ENCODE data around the gene PODXL2. TPM values are rescaled to one million over a fixed set of nuclear protein-coding genes. Genes with fewer than 3 reads are reported as not detected.

Gene PODXL2
- total RNA-seq, 1 experiment from 2014 or later = 33.6 TPM

GRCh38 chr3:127658234-127658633 lies 29.2 kb downstream of the PODXL2 start (continued):
- TF ChIP-seq E2F4 (CRISPR knock-in tag; IDR thresholded peaks at IDR 0.05; ENCODE audit: borderline replicate concordance, low read depth) = no peak
- TF ChIP-seq IRF1 (CRISPR knock-in tag; IDR thresholded peaks at IDR 0.05) = no peak
- no peak for TF ChIP-seq FOXP1 (CRISPR knock-in tag; IDR thresholded peaks at IDR 0.05; ENCODE audit: borderline replicate concordance)
- TF ChIP-seq PRRX2 (CRISPR knock-in tag; IDR thresholded peaks at IDR 0.05) = no peak

- TF ChIP-seq MAX (CRISPR knock-in tag; IDR thresholded peaks at IDR 0.05) (no peak), JUN (CRISPR knock-in tag; IDR thresholded peaks at IDR 0.05) (no peak), TCF7 (CRISPR knock-in tag; IDR thresholded peaks at IDR 0.05; ENCODE audit: low read depth) (no peak), MLX (CRISPR knock-in tag; IDR thresholded peaks at IDR 0.05) (no peak), NR2C2 (CRISPR knock-in tag; IDR thresholded peaks at IDR 0.05) (no peak), ZNF423 (CRISPR knock-in tag; IDR thresholded peaks at IDR 0.05) (no peak), GRHL2 (CRISPR knock-in tag; IDR thresholded peaks at IDR 0.05; ENCODE audit: insufficient replicate concordance, severe bottlenecking) (no peak), RORB (CRISPR knock-in tag; IDR thresholded peaks at IDR 0.05) (no peak), ZNF138 (CRISPR knock-in tag; conservative IDR thresholded peaks at IDR 0.05) (no peak)
- Mint-ChIP-seq H3K9me3 (peaks cover 6% of the 10 kb centered on the region), H3K4me3 (no peak overlapping the region), H3K27ac (no peak overlapping the region), H3K4me1 (no peaks in the 10 kb centered on the region), H3K36me3 (peaks cover 17% of the 10 kb centered on the region), H3K27me3 (ENCODE audit: low read depth) (no peaks in the 10 kb centered on the region)
- ChIA-PET CTCF (interaction anchor here (1.6 to 2.5 kb wide), 2 partner anchors 9 to 19 kb away, joined by 7 read pairs; no protein-coding TSS in a partner anchor), POLR2A (no interaction called here)
- DNase-seq (ENCODE audit: low spot score) = no peak
- ATAC-seq = no peak
These were observed 31.8 kb downstream of the PODXL2 start for GRCh38 chr3:127660621-127661251.

- DNase-seq (ENCODE audit: low spot score) = no peak
- Mint-ChIP-seq H3K36me3 (peaks cover 21% of the 10 kb centered on the region), H3K4me3 (no peak overlapping the region), H3K27ac (no peak overlapping the region), H3K9me3 (peaks cover 8% of the 10 kb centered on the region), H3K4me1 (no peaks in the 10 kb centered on the region), H3K27me3 (ENCODE audit: low read depth) (no peaks in the 10 kb centered on the region)
- ChIA-PET CTCF (interaction anchor here (1.6 to 2.5 kb wide), 2 partner anchors 10 to 18 kb away, joined by 7 read pairs; no protein-coding TSS in a partner anchor), POLR2A (no interaction called here)
- no peak for ATAC-seq
- TF ChIP-seq TCF7 (CRISPR knock-in tag; IDR thresholded peaks at IDR 0.05; ENCODE audit: low read depth) (no peak), ARID4B (CRISPR knock-in tag; IDR thresholded peaks at IDR 0.05; ENCODE audit: borderline replicate concordance) (no peak), MAX (CRISPR knock-in tag; IDR thresholded peaks at IDR 0.05) (no peak), PRRX2 (CRISPR knock-in tag; IDR thresholded peaks at IDR 0.05) (no peak), NR1H2 (CRISPR knock-in tag; IDR thresholded peaks at IDR 0.05) (no peak), CTCF (IDR thresholded peaks at IDR 0.05) (no peak), ATF1 (CRISPR knock-in tag; IDR thresholded peaks at IDR 0.05) (no peak), ZNF219 (CRISPR knock-in tag; IDR thresholded peaks at IDR 0.05; ENCODE audit: borderline replicate concordance) (no peak), ZBTB43 (CRISPR knock-in tag; IDR thresholded peaks at IDR 0.05) (no peak), ZSCAN18 (CRISPR knock-in tag; IDR thresholded peaks at IDR 0.05) (no peak)
These were observed 32.6 kb downstream of the PODXL2 start for GRCh38 chr3:127661600-127661999.
